NAMALWA (cell line): ENCODE results near the gene UNCX.

Source experiments
- DNase-seq: peaks from one replicate; pipeline ENCODE4 v3.0.0-alpha.2; 2015; ENCODE audit warnings: low spot score

UNCX gene

DNA sequence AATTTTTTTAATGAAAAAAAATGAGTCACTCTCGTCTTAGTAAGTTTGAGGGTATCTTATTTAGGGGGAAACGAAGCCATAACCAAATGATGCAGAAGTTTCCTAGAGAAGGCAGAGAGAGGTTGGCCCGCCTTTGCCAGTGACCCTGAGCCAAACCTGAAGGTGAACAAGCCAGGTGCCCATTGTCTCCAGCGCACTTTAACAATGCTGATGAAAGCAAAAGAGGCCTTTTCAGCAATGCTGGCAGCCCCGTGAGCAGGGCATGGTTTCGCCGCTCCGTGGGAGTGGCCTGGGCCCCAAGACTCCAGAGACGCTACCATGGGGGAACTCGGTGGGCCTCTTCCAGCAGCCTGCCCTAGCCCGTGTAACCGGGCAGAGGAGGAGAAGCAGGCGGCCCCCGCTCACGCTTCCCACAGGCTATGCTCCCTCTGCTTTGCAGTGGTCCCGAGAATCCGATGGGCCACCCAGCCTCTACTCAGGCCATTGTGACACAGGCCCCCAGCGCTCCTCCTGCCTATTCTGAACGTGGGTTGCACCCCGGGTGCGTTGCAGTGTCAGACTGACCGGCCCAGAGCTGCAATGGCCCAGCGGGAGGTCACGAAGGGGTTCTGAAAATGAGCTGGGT lies 14.0 kb upstream of the UNCX start:
- no peak for DNase-seq

DNA sequence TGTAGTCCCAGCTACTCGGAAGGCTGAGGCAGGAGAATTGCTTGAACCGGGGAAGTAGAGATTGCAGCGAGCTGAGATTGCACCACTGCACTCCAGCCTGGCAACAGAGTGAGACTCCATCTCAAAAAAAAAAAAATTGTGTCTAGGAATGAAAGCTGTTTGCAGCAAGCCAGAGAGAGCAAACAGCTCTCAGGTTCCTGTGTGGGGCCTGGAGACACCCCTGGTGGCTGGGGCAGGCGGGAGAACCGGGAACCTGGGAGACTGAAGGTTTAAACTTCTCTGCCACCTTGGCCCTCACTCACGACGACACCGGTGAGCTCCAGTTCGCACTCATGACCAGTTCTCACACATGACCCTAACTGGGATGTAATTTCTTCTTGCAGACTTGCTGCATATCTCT lies 13.2 kb upstream of the UNCX start:
- no peak for DNase-seq

DNA sequence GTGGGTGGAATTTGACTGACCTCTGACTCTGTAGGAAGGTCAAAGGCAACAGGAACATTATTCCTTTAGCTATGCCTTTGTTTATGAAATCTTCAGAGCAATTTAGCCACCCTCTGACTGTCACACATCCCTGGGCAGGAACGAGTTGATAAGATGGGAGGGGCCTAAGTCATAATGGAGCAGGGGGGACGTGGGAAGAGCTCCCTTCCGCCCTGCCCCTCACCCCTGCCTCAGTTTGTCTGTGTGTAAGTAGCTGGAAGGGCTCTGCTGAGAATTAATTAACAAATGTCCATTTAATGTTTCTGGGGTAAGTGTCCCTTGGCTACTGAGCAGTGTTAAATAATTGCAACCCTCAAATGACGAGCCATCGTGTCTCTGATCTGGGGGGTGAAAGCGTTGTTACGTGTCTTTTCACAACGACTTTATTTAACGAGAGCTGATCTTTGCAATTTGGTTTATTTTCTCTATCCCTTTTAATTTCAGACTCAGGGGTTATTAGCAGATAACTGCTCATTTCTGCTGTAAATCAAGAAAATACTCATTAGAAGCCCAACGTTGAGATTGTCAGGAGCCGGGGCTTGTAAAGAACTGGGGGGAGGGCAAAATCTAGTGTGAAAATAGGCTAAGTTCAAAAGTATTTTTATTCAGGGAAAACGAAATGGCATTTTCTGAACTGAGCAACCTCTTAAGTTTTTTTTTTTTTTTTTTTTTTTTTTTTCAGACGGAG lies 12.5 kb upstream of the UNCX start:
- DNase-seq, result no peak

DNA sequence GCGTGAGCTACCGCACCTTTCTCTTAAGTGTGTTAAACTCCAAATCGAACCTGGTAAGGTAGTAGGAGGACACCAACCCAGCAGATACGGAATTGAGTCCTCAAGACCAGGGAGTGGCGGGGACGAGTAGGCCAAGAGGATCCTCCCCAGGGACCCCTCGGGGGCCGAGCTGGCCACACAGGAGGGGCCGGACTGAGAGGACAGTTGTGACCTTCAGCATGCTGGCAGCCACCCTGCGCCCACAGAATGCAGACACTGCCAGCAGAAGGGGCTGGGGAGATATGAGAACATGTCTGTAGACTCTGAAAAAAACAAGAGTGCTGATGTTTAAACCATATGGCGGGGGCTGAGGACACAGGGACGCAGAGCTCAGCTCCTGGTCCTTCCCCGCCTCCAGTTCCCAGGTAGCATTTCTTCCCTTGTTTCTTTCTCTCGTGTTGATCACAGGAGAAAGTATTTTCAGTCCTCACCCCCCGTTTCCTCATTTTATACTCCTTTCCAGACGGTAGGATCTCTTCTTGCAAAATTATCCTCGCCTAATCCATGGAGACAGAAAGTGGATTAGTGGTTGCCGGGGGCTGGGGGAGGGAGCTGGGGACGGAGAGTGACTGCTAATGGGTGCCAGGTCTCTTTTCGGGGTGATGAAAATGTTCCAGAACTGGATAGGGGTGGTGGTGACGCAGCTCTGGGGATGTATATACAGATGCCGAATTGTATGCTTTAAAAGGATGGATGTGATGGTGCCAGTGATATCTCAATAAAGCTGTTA lies 11.5 kb upstream of the UNCX start:
- no peak for DNase-seq

DNA sequence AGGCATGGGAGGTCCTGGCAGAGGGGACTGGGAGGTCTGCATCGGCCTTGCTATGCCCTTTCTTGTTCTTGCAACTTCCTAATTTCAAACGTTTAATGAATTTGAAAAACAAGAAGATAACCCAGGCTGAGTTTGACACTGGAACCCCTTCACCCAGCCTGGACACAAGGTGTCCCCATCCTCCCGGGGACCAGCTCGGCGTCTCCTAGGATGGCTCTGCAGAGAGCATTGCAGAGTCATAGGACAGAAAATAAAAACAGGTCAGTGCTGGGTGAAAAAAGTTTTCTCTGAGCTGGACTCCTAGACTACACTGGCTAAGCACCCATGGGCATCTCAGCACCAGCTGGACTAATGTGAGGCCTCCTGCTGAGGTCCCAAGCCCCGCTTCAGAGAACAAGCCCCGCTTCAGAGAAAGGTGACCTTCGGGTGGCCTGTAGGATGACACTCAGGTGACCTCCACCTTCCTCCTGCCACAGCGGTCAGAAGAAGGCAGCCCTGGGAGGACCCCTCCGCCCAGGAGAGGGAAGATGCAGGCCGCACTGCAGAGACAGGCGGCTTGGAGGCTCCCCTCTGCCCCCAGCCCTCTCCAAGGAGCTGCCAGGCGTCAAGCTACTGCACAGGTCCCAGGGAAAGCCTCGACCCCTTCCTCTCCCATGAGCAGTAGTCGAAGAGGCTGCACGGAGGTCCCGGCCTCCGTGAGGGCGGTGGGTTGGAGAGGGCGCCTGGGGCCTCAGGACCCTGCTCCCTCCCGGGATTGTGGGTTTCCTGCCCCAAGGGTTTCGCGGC lies 9.3 kb upstream of the UNCX start:
- DNase-seq, result no peak

DNA sequence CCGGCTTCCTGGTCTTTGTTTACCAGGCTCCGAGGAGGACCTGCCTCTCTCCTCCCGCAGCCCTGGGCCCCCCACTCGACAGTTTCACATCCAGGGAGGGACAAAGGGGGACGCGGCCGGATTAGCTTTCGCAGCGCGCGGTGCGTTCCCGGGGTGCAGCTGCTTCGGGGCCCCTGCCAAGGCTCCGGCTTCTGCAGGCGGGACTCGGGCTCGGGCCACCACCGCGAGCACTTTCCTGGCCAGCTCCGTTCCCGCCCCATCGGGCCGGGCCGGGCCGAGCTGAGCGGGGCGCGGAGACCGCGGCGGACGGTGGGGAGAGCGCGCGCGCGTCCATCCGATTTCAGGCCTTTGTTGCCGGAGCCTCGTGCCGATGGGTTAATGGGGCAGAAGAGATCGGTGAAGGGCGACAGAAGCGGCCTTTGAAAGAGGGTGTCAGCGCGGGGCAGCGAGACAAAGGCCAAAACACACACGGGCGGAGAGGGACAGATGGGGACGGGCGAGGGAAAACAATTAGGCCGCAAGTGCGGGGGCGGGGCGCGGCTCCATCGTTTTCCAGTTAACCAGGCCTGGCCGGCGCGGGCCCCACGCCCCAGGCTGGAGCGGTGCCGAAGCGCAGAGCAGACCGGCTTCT lies 8.5 kb upstream of the UNCX start:
- DNase-seq, result no peak

DNA sequence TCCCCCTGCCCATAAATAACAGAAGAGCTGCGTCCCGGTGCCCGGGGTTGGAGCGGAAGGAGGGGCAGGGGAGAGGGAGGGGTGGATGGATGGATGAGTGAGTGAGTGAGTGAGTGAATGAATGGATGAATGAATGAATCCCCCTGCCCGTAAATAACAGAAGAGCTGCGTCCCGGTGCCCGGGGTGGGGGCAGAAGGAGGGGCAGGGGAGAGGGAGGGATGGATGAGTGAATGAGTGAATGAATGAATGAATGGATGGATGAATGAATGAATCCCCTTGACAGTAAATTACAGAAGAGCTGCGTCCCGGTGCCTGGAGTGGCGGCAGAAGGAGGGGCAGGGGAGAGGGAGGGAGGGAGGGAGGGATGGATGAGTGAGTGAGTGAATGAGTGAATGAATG lies 7.6 kb upstream of the UNCX start:
- DNase-seq, result no peak

DNA sequence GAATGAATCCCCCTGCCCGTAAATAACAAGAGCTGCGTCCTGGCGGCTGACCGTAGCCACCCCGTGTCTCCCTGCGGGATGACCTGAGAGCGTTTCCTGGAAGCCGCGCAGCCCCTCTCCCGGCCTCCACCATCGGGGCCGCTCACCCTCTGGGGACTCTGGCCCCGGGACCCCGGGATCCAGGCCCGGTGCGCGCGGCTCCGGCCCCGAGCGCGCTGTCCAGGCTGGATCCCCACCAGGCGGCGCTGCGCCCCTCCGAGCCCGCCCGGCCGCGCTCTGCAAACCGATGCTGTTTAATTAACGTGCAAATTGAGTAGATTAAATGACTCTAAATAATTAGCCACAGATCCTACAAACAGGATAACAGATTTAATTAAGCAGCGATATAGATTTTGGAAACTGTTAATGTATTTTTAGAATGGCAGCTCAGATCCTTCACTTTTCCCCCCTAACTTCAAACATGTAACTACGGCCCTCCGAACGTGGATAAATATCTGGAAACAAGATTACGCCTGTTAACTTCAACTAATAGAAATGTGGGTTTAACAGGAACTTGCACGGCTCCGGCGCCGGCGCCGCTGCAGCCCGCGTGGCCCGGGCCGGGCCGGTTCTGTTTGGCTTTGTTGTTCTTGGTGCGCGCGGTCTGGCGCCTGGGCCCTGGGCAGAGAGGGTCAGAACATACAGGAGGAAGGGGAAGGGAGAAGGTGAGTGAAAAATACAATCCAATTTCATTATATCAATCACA lies 7.1 kb upstream of the UNCX start:
- DNase-seq, result no peak

DNA sequence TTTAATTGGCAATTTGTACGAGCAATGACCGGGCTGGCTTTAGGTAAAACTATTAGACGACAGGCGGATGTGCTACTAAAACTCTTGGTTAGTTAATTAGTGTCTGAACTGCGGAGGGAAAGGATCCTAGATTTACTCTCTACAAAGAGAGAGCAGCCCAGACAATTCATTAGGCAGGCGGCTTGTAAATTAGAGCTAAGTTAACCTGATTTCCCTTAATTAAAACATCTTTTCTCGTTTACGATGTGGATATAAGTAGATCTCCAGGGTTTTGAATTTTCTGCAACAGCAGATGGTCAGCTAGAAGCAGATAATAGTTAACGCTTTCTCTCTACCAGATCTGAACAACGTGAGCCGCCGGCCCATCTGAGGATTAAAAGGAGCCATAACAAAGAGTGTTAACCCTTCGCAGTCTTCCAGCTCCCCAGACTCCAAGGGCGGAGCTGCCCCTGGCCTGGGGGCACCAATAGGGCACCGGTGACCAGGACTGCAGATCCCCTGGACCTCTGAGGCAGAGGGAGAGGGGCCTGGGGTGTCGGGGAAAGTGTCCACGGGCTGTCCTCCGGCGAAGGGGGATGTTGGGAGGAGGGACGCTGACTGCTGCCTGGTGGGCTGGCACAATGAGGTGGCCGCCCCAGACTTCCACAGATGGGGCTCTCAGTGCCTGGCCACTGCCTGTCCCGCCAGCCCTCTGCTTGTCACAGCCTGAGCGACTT lies 6.3 kb upstream of the UNCX start:
- DNase-seq, result no peak

DNA sequence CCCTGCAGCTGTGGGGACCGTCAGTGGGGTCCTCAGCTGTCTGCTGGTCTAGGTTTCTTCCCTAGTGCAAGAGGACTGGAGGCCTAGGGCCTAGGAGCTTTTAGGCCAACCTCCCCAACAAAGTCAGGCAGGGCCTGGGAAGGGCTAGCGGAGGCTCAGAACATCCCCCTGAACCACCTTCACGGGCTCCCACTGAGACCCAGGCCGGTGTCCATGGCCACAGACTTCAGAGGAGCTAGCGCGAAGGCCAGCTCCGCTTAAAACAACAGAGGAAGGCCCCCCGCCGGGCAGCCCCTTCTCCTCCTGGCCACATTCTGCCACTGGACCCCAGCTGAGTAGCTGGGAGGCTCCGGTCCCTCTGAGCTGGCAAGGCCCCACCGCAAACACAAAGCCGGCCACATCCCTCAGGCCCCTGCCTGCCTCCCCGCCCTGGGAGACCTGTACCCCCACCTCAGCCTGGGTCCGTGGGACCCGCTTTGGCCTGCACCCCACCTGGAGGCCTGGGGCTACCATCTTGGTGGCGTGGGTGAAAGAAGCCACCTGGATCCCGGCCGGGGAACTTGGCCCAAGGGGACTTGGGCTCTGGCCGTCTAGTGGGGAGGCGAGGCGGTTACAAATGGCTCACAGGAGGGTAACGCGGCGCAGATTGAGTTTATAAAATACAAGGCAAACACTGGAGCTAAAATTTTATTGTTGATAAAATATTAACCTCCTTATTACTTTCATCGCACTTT lies 5.4 kb upstream of the UNCX start:
- DNase-seq, result no peak

DNA sequence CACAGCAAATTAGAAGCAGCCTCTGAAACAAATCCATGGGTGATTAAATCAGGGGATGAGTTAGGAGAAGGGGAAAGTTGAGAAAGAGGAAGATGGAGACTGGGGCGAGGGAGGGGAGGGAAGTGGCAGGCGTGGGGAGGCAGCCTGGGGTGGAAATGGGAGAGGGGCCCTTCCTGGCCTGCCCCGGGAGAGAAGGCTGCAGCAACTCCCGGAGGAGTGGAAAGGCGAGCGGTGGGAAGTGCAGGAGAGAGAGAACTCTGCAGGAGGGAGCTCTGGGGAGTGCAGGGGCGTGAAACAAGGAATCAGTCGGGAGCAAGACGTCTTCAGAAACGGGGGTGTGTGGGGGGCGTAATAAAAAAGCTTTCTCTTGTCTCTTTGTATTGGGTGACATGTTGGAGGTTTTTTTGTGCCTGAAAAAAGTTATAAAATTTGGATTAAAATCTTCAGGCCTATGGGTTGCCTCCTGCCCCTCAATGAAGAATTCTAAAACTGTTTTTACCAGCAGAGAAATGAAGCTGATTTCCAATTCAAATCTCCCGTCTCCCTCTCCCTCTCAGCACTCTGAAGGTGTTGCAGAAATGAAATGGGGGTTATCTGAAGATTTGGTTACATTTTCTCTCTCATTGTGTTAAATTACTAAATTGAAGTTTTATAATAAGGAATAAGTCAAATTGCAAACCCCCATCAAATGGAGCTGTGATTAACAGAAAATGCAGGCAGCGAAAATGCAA lies 4.7 kb upstream of the UNCX start:
- DNase-seq, result no peak

DNA sequence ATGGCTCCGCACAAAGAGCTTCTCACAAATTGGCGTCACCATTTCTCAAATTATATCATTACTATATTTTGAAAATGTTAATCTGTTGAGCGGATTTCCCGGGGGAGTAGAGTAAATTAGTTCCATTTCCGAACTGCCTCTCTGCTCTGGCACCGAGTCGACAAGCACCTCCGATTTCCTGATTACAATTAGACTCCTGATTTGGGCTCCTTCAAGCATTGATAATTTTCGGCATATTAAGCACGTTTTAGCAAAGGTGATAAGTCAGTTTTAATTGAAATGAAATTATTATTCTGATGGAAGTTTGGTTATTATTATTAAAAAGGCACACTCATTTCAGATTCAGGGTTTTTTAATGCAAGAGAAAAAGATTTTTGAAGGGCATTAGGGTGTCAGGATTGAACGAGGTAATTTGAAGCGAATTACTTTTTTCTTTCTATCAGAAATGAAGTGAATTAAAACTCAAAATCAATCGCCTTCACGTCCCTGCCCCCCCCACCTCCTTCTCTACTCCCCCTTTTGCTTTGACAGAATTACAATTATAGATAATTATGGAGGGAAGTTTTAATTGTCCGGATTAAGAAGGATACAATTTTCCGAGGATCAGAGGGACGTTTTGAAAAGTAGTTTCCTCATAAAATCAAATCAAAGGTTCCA lies 4.0 kb upstream of the UNCX start:
- no peak for DNase-seq

DNA sequence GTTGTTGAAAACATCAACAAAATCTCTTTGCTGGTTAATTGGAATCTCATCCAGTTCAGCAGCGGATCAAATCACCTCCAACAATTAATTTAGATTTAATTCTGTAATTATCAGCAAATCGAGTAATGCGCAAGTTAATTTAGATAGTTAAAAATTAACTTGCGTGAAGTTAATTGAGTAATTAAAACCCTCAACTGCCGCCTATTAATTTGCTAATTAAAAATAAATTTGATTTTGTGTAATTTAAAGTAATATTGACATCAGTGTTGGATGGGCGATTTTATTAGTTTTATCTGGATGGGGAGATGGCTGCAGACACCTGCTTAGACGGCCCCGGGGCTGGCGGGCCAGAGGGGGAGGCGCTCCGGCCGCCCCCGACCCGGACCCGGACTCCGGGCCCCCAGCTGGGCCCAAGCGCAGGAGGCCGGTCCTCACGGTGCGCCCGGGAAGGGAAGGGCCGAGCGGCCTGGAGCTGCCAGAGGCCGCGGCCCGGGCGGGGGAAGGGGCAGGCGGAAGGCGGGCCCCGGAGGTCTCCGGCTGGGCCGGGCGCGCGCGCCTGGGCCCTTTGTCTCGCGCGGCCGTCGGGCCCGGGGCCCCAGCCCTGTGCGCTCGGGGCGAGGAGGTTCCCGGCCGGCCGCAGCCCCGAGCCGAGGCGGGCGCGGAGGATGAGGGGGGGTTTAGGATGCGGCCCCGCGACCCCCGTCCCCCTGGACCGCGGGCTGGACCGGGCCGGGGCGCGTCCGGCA lies 3.3 kb upstream of the UNCX start:
- no peak for DNase-seq

DNA sequence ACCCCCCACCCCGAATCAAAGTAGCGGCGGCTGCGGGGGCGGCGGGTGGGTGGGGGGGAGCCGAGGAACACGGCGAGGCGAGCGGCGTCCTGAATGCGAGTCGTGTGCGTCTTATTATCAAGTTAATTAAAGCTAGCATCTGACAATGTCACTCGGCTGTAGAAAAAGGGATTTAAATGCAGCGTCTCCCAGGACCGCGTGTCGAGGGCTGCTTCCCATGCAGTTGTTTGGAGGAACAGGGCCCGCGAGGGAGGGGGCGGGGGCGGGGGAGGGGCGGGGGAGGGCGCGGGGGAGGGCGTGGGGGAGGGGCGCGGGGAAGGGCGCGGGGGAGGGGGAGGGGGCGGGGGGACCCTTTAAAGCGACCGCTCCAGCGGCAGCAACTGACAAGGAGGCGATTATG lies 2.7 kb upstream of the UNCX start:
- DNase-seq, result no peak

DNA sequence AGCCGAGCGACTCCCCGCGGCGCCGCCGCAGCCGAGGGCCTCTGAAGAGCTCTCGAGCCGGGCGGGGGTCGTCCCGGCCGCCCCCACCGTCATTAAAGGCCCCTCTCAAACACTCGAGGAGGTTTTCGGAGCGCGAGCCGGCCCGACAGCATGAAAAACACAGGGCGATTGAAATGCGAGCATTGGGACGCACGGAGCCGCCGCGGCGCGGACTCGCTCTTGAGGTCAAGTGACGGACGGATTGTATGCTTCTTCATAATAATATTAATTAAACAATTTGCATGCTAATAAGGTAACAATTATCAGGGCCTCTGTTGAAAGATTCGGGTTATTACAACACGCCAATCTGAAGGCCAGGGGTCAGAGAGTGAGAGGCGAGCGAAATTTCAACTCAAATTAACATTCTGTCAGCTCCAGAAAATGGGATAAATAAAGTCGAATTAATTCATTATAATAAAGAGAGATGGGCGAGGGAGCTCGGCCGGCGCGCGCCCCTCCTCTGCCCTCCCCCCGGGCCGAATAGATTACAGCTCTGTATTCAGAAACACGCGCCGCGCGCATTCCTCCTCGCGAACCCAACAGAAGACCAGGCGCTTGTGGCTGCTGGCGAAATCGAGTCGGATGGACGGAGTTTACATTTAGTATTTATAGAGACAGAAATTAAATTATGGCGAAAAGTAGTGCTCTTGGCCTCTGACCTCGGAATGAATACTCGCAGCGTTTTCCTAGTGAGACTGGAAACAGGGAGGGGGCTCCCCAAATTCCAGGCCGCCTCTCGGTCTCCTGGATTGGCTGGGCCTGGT lies 2.1 kb upstream of the UNCX start:
- no peak for DNase-seq

DNA sequence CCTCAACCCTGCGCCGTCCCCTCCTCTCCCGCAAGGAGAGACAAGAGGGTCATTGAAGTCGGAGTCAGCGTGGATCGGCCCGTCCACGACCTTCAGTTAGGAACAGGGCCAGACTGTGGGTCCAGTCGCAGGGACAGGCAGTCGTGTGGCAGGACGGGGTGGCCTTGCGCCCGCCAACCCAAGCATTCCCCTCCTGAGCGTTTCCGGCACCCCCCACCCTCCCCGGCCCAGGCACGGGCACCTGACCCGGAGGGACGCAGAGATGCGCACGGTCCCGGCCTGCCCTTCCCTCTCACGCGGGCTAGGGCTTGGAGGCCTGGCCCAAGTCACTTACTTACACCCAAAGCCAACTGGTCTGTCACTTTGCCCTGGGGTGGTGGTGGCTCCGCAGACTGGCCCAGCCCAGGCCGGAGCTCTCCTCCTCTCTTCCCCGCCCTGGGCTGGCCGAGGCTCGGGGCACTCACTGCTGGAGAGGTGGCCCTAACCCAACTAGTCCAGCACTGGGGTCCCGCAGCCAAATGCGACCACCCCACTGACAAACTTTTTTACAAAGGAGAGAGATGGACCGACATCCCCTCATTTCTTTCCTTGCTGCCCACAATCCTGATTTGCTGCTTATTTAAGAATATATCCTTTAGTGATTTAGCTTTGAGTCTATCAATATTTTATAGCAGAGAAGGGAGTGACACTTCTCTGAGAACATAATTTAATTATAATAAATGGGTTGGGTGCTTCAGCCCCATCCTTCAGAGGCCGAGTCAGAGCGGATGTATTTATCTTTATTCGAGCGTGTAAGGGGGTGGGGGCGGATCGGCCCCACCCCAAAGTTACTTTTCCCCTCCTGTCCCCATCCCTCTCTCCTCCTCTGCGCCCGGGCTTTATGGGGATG lies 1.2 kb upstream of the UNCX start:
- DNase-seq, result no peak
